GM19438 (cell line): ENCODE data around the gene KRTAP12-1.

Experiments used
- ATAC-seq: cut with Tn5 transposase; IDR thresholded peaks from one replicate; pipeline ENCODE4 v1.9.1; 2021; ENCODE audit warnings: low read depth; ENCODE audit not compliant: unreplicated experiment

Gene KRTAP12-1

DNA sequence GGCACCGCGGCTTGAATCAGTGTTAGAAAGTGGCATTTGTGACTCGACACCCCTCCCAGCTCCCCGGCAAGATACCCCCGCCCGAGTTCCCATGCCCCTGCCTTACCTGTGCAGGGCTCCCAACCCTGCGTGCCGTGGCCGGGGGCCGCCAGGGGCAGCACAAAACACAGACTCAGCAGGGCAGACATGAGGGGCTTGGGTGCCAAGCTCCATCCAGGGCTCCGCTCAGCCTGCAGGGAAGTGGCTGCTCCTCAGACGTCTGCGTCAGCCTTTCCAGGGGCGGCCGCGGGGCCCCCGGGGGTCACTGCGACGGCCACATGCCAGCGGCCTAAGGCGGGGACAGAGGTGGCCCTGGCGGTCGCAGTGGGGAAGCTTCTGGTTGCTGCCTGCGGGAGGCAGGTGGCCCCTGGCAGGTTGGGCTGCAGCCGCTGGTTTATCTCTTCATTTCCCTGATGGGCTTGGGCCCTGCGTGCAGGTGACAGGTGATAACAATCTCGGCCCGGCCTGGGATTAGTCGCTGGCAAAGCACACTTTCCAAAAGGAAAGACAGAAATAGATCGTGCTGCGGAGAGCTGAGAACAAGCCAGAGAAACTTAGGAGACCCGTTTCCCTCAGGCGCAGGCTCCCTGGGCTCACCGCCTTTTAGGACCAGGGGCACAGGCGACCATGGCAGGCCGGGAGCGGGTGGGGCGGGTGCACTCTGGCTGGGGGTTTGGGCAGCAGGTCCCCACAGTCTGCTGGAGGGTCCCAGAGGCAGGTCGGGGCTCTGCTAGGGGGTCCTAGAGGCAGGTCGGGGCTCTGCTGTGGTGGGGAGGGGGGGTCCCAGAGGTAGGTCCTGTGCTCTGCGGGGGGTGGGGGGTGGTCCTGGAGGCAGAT, 29.6 kb upstream of the KRTAP12-1 start, which contains the start of gene TSPEAR:
Gene TSPEAR, minus strand, starts transcription at position 246 of the 876 bp plus-strand sequence. Its CDS starts 58 bp downstream, at position 188.
- no peak for ATAC-seq

DNA sequence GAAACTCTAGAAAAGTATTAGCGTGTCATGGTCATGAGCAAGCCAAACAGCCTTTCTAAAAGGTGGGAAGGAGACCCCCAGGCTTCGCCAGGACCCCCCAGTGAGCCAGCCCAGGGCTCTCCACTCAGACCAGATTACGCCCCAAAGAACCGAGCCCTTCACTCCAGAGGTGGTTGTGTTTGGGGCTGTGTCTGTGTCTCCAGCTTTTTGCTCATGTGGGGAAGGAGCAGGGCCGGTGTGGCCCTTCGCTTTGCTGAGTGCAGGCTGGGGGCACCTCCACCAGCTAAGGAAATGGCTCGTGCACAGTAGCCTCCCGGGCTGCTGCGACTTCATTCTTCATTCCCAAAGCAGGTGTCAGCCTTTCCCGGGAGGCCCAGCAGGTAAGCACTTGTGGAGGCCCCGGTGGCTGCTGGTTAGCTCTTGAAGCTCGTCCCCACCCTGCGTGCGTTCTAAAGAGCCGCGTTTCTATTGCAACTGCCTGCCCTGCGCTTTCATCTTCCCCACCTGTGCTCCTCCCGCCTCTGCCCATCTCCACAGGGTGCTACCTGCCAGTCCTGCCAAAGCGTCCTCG, 28.9 kb upstream of the KRTAP12-1 start:
- no peak for ATAC-seq

DNA sequence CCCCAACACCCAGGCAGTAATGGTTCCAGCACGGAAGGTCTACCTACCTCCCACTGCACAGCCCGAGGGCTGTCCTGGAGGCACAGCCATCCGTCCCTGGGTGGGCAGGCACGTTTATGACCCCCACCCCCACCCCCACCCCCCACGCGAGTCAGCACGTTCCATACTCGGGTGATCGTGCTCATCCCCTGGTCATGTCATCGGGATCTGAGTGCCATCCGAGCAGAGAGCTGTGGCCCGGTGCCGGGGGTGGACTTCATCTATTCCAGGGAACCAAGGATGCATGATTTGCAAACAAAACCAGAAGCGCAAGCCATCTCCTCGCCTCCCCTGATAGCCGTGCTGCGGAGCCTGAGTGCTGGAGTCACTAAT, 28.3 kb upstream of the KRTAP12-1 start:
- no peak for ATAC-seq

DNA sequence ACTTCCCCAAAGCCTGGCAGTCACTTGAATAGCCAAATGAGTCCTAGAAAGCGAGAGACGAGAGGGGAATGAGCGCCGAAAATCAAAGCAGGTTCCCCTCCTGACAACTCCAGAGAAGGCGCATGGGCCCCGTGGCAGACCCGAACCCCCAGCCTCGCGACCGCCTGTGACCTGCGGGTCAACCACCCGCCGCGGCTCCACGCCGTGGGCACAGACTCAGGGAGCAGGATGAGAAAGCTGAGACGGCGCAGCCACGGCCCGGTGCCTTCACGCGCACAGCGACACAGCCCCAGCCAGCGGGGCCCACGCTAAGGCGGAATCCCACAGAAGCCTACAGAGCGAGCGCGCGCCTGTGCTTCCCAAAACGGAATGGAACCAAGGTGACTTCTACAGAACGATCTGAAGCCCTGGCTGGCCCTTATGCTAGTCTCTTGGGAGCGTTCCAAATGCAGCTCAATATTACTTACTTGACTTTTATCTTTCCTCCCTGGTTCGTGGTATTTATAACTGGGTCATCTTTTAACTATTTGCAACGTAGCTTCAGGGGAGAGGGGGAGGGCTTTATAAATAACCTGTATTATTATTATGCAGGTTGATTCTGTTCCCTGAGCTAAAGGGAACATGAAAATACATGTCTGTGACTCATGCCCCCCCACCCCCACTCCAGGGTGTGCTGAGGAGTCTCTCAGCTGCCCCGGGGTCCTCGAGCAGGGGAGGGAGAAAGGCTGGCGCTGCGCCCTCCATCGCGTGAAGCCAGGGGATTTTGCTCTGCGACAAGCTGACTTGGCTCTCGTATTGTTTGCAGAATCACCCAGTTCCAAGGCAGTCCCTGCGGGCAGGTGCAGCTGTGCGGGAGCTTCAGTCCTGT, 27.7 kb upstream of the KRTAP12-1 start:
- no peak for ATAC-seq

DNA sequence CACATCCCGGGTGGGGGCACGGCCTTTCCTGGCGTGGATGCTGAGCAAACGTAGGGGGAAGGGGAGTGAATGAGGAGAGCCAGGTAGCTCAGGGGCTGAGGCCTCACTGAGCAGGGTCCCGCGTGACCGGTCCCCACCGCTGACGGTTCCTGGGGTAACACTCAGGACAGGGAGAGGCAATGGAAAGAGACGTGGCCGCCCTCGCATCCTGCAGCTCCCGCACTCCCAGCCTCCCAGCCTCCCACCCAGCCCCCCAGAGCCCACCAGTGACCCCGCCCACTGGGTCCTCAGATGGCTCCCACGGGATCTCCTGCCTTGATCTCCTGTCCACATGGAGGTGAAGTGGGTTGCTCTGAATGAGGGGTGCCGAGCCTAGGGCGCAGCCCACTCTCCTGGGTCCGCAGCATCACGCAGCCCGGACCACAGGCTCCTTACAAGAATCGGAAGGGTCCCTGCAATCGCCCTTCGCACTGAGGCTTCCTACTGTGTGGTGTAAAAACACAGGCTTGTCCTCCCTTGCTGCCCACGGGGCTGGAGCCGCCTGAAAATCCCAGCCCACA, 27.0 kb upstream of the KRTAP12-1 start:
- no peak for ATAC-seq

DNA sequence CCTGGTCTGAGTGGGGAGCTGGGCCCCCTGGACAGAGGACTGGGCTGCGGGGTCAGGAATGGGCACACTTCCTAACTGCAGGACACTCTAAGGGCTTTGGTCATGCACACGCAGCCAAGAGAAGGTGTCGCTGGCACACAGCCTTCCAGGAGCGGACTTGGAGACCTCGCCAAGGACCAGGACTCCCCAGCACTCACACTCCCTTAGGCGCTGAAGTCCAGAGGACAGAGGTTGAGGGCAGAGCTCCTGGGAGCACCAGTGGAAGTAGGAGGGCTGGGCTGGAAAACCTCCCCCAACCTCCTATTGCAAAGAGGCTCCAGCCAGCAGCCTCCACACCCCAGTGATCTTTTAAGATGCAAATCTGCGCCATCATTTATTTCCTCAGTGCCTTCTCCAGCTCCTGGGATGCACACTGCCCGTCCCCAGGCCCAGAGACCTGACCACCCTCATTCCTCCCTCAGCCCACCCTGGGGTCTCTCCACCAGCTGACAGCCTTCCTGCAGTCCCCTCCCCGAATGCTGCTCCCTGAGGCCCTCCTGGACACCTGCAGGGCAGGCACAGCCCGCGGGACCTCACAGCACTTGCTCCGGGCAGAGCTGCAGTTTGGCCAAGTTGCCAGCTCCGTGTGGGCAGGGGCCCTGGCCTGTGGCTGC, 26.4 kb upstream of the KRTAP12-1 start:
- ATAC-seq: no peak

DNA sequence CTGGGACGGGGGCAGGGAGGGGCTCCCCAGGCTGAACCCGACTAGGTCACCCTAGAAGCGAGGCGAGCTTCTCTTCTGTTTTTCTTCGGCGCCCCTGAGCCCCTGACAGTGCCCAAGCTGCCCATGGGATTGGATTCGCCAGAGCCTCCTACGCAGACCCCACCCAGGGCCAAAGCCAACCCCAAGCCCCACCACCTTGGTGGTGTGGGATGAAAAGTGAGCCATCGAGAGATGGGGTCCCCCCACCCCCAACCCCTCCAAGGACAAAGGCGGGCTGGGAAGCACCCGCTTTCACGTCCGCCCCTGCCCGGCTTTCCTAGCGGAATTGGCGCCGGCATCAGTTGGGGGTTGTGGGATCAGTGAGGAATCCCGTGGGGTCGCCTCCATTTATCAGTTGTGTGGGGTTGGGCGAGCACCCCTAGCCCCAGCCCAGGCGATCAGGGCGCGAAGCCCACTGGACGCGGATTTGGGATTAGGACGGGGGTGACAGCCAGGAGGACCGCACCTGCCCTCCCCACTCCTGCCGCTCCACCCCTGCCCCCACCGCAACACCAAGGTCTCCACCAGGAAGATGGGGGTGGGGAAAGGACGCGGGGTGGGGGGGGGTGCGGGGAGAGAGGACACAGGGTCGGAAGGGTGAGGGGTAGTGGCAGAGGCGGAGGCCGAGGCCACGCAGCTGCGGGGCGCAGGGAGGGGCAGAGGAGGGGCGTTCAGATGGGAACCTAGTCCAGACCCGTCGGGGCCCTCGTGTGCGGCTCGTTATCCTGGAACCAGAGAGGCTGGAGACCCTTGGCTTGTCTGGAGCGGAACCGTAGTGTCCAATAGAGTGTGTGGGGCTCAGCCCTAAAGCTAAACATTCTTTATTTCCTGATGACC, 25.0 kb upstream of the KRTAP12-1 start:
- no peak for ATAC-seq

DNA sequence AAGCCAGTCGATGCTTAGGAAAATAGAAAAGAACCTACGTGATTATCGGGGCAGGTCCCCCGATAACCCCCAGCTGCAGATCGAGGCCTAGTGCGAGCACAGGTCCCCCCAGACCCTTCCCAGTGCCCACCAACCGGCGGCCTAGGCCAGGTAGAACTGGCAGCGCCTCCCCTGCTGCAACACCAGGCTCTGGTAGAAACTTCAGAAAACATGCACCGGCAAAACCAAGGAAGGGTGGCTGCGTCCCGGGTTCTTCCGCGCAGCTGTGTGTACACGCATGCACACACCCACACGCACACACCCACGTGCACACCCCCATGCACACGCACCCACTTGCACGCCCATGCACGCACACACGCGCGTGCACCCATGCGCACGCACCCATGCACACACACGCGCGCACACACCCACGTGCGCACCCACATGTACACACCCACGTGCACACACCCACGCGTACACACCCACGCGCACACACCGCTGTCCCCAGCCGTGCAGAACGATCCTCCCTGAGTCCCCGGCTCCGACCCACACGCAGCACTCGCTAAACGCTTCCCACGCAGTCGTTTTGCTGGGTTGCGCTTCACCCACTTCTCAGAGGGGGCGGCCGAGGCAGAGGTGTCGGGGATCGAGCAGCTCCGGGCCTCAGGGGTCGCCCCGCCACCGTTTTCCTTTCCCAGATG, 24.2 kb upstream of the KRTAP12-1 start:
- ATAC-seq: no peak

DNA sequence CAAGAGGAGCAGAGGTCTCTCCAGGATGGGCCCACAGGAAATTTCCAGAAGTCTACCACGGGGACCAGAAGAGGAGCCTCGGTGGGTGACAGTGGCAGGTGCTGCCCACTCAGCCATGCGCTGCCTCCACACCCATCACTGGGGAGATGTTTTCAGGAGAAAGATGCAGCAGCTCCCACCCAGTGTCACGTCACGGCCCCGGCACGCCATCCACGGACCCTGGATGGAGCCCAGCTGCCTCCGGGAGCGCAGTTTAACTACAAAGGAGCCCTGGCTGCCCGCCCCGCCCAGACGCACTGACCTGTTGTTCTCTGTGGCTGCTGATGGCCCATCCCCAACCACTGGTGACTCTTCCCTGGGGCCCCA, 22.7 kb upstream of the KRTAP12-1 start:
- no peak for ATAC-seq

DNA sequence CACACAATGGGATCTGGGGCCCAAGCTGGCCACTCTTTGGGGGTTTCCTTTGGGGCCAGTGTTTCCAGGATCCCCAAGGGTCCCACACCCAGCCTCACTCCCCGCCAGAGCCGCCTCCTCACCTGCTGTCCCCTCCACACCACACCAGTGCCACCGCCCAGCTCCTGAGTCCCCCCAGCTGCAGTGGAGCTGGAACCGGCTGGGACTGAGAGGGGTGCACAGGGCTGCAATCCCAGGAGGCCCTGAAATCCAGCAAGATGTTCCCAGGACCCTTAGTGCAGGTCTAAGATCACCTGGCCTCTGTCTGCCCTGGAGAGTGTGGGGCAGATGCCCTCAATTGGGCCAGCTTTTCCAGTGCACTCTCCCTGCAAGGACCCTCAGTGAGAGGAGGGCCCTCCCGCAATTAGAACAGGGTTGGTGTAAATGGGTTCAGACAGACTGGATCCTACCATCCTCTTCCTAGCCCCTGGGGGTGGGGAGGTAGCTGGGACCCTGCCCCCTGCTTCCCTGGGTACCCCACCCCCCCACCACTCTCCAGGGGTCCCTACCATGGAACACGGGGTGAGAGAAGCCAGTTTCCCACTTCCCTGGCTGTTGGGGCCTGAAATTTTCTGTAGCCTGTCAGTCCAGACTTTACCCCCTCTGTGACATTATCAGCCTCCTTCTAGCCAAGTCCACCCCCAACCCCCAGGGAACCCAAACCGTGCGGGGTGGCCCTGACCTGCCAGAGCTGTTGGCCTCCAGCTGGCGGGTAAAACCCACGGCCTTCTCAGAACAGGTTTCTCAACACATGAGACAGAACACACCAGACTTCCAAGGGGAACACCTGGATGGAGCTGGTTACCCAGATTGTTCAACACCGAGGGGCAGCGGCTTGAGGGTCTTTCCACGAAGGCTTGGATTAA, 22.0 kb upstream of the KRTAP12-1 start:
- no peak for ATAC-seq

DNA sequence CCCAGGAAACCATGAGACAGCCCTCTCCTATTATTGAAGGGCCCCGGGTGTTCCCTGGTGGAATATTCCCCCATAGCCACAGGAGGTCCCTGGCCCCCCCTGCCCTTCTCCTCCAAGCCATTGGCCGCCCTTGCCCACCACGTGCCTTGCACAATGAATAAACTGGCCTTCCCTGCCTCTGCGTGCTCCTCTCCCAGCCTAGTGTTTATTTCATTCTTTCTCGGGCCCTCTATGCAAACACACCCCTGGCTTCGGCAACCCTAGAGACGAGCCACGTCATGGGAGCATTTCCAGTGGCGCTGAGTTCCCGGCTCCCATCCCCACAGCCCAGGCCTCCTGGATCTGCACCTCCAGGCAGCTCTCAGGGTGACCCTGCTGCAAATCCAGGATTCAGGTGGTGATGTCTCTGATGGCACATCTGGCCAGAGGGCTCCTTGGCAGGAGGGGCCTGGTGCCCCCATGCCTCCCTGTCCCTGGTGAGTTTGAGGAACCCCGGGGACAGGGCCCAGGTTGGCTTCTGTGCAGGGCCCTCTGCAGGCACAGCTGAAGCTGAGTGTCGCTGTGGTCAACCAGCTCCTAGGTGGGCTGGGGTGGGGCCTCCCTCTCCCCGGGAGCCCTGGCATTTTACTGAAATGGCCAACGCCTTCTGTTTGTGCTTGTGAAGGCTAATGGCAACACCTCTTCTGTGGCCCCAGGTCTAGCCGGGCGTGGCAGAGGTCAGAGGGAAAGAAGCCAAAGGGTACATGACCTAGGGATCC, 21.2 kb upstream of the KRTAP12-1 start:
- no peak for ATAC-seq

DNA sequence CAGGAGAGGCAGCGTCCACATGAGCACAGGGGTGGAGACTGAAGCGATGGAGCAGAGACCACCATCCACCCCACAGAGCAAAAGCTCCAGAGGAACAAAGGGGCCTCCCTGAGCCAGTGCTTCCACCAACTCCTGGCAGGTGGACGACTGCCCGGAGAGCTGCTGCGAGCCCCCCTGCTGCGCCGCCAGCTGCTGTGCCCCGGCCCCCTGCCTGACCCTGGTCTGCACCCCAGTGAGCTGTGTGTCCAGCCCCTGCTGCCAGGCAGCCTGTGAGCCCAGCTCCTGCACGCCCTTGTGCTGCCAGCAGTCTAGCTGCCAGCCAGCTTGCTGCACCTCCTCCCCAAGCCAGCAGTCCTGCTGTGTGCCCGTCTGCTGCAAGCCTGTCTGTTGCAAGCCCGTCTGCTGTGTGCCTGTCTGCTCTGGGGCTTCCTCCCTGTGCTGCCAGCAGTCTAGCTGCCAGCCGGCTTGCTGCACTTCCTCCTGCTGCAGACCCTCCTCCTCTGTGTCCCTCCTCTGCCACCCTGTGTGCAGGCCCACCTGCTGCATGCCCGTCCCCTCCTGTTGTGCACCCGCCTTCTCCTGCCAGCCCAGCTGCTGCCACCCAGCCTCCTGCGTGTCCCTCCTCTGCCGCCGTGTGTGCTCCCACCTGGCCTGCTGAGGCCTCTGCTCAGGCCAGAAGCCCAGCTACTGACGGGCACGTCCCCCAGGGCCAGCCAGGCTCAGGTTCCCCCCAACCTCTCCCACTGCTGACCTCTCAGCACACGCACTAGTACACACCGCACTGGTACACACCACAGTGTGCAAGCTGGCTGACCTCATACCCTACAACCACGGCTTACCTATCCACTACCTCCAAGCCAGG, 20.4 kb upstream of the KRTAP12-1 start:
- ATAC-seq: no peak

DNA sequence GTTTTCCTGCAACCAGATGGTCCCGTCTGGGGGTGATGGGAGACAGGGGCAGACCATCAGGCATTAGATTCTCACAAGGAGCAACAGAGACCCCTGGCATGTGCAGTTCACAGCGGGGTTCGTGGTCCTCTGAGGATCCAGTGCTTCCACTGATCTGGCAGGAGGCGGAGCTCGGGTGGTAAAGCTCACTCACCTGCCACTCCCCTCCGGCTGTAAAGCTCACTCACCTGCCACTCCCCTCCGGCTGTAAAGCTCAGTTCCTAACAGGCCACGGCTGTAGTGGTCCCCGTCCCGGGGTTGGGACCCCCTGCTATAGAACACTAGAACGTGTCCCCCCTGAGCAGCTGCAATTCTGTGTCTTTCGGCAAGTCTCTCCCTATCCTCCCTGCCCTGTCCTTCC, 19.6 kb upstream of the KRTAP12-1 start:
- ATAC-seq: no peak

DNA sequence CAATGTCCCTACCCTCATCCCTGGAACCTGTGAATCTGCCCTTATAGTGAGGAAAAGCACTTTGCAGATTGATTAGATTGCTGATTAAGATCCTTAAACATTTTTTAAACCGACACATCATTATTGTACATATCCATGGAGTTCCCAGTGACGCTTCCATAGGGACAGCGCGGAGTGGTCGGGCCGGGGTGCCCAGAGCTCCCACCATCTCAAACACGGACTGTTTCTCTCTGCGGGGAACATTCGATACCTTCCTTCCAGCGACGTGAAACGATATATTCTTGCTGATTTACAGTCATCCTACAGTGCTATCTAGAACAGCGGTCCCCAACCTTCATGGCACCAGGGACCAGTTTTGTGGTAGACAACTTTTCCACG, 19.0 kb upstream of the KRTAP12-1 start:
- no peak for ATAC-seq

DNA sequence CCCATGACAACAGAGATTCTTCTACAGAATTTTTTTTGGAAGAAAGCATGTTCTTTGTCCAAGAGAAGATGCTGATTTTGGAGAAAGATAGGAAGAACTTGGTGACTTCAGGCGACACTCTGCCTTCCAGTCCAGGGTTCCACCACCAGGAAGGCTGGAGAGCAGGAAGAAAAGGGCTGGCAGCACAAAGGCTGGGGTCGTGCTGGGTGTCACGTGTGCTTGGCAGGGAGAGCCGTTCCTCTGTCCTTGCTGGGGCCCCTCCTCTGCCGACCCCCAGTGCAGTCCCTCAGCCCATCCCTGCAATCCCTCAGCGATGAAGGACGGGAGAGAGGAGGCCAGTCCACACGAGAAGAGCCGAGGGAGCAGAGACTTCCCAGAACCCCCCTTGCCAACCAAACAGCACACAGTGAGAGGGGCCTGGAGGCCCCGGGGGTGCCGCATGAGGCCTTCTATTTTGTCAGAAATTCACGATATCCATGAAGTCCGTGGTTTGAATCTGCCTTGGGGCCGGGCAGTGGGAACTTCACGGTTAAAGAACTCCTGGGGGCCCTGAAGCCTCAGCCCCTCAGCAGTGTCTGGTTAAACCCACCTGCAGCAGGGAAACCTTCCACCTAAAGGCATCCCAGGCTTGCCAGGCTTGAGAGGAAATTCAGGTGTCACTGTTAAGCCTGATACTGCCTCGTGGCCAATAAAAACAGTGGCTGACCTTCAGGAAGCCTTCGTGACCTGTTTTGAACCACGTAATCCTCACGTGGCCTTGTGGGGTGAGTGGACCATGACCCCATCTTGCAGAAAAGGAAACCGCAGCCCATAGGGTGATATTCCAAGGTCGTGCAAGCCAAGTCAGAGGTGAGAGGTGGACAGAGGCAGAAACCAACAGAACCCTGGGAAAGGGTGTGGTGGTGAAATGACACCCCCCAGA, 18.4 kb upstream of the KRTAP12-1 start:
- ATAC-seq: no peak
